K562 (cell line): ENCODE results near the gene IL7R. TPM values are rescaled to one million over a fixed set of nuclear protein-coding genes. Genes with fewer than 3 reads are reported as not detected.

Experiments
- ATAC-seq: fragments of 200-7000 bp; cut with Tn5 transposase; 3 replicates; pipeline ENCODE4 v1.9.1; 2020; ENCODE audit warnings: moderate library complexity
- BruUV-seq: library from RNA; stranded (reverse); fragments of 400-500 nt; replicated peaks from 2 replicates; lab custom pipeline; 2021; lab: Mats Ljungman, UMichigan
- CTCF ChIA-PET: fragments of 300-600 bp; formaldehyde crosslinking; extraction: SDS; loops from one replicate; lab custom pipeline; 2021; ENCODE audit warnings: low intra/inter-chr PET ratio; lab: Yijun Ruan, JAX
- POLR2A ChIA-PET: fragments of 300-600, 350-650 bp; sonication (Branson Sonifier 250); formaldehyde crosslinking; extraction: SDS; loops from one replicate; lab custom pipeline; 2021; ENCODE audit warnings: antibody characterized with exemption, inconsistent platforms; lab: Yijun Ruan, JAX
- DNase-seq, 4 experiments: peaks; one replicate each; pipeline versions ENCODE4 v3.0.0 to v3.0.0-alpha.2; 2011 to 2018; ENCODE audit warnings: low spot score in 3 of 4, mixed read lengths in 3 of 4; ENCODE audit errors: extremely low read depth in 1 of 4
- FAIRE-seq: peaks from 2 replicates; lab custom pipeline; 2011; peaks lifted over from hg19 to GRCh38; lab: Jason Lieb, UNC
- H2AFZ ChIP-seq: 2 replicates; pipeline ENCODE4 v1.6.0; 2011; ENCODE audit warnings: low read depth, low read length, control low read depth, inconsistent platforms
- H3K27ac ChIP-seq: fragments of 200-600 bp; 3 replicates; pipeline ENCODE4 v1.8.0; 2011; ENCODE audit warnings: low read depth, mild to moderate bottlenecking, control low read depth, inconsistent platforms, low read length, moderate library complexity, mixed read lengths; ENCODE audit errors: extremely low read depth
- H3K27me3 ChIP-seq, 2 experiments: fragments of 300-600 bp in 1 of 2; 2 replicates in 1 of 2; 3 replicates in 1 of 2; pipeline versions ENCODE4 v1.6.0 to v1.8.0; 2011; ENCODE audit warnings: inconsistent platforms in 2 of 2, low read length in 2 of 2, mild to moderate bottlenecking in 1 of 2, mixed read lengths in 1 of 2, moderate library complexity in 1 of 2; ENCODE audit not compliant: control insufficient read depth in 2 of 2, insufficient read depth in 2 of 2
- H3K36me3 ChIP-seq: fragments of 300-600 bp; 3 replicates; pipeline ENCODE4 v1.8.0; 2011; ENCODE audit warnings: mild to moderate bottlenecking, low read length, inconsistent platforms; ENCODE audit not compliant: control insufficient read depth, insufficient read depth
- H3K4me1 ChIP-seq, 2 experiments: fragments of 200-600 bp in 1 of 2; replicated peaks in 1 of 2; 2 replicates in 1 of 2; 3 replicates in 1 of 2; pipeline versions ENCODE4 v1.5.1 to v1.8.0; 2011; ENCODE audit warnings: inconsistent platforms in 2 of 2, low read length in 2 of 2, mild to moderate bottlenecking in 1 of 2, mixed read lengths in 1 of 2, moderate library complexity in 1 of 2; ENCODE audit not compliant: control insufficient read depth in 2 of 2, insufficient read depth in 2 of 2
- H3K4me2 ChIP-seq: 2 replicates; pipeline ENCODE4 v1.6.1; 2011; ENCODE audit warnings: low read length, control low read depth, inconsistent platforms, mixed read lengths; ENCODE audit not compliant: insufficient read depth
- H3K4me3 ChIP-seq: fragments of 200-600 bp; sonication (generic), shearing (Covaris generic); 2 replicates; pipeline ENCODE4 v1.5.1; 2016; ENCODE audit warnings: control low read depth, inconsistent platforms
- H3K79me2 ChIP-seq: fragments of 200-600 bp; 3 replicates; pipeline ENCODE4 v1.8.0; 2011; ENCODE audit warnings: low read length, inconsistent platforms; ENCODE audit not compliant: control insufficient read depth, insufficient read depth
- H3K9ac ChIP-seq, 2 experiments: 2 replicates each; pipeline versions ENCODE4 v1.6.0 to v1.6.1; 2011; ENCODE audit warnings: low read depth in 2 of 2, low read length in 2 of 2, control low read depth in 1 of 2, inconsistent platforms in 1 of 2, mild to moderate bottlenecking in 1 of 2, mixed read lengths in 1 of 2; ENCODE audit not compliant: insufficient read depth in 1 of 2
- H3K9me1 ChIP-seq: one replicate; pipeline ENCODE4 v1.6.0; 2011; ENCODE audit warnings: inconsistent platforms, mild to moderate bottlenecking, low read length, moderate library complexity; ENCODE audit not compliant: control insufficient read depth, insufficient read depth
- H3K9me3 ChIP-seq: replicated peaks from 2 replicates; pipeline ENCODE4 v1.5.1; 2011; ENCODE audit warnings: low read depth, low read length, inconsistent platforms; ENCODE audit not compliant: control insufficient read depth, insufficient read depth
- H4K20me1 ChIP-seq: replicated peaks from 2 replicates; pipeline ENCODE4 v1.6.1; 2011; ENCODE audit warnings: low read length, inconsistent platforms, mixed read lengths; ENCODE audit not compliant: control insufficient read depth, insufficient read depth
- BDP1 ChIP-seq: IDR thresholded peaks from 3 replicates; pipeline ENCODE4 v1.6.1; 2011; ENCODE audit not compliant: insufficient read length, insufficient read depth
- CCAR2 ChIP-seq: fragments of 200-400 bp; formaldehyde crosslinking; IDR thresholded peaks from 2 replicates; pipeline ENCODE4 v1.6.1; 2017; ENCODE audit warnings: mild to moderate bottlenecking, low read depth, low read length
- CXXC5 ChIP-seq: fragments of 250-450 bp; sonication (Bioruptor Pico); IDR thresholded peaks from 2 replicates; pipeline ENCODE4 v1.8.0; 2022; ENCODE audit warnings: inconsistent platforms, mild to moderate bottlenecking, moderate library complexity
- ELF2 ChIP-seq: fragments of 250-450 bp; sonication (Bioruptor Pico); IDR thresholded peaks from 2 replicates; pipeline ENCODE4 v1.5.0; 2021; ENCODE audit warnings: mild to moderate bottlenecking
- EWSR1 ChIP-seq: fragments of 450-650 bp; IDR thresholded peaks from 2 replicates; pipeline ENCODE4 v1.6.1; 2018; ENCODE audit warnings: borderline replicate concordance, mild to moderate bottlenecking, low read depth, moderate library complexity; ENCODE audit not compliant: partially characterized antibody
- KAT2B ChIP-seq: IDR thresholded peaks from one replicate; pipeline ENCODE4 v1.6.1; 2012; ENCODE audit warnings: low read depth, mild to moderate bottlenecking, control low read depth, inconsistent platforms, low read length, moderate library complexity
- PCBP1 ChIP-seq: fragments of 200-400 bp; formaldehyde crosslinking; IDR thresholded peaks from 2 replicates; pipeline ENCODE4 v1.6.1; 2018; ENCODE audit warnings: mild to moderate bottlenecking, low read depth, low read length; ENCODE audit not compliant: poor library complexity, severe bottlenecking
- POLR2AphosphoS5 ChIP-seq: IDR thresholded peaks from 2 replicates; pipeline ENCODE4 v1.6.1; 2011; ENCODE audit warnings: mild to moderate bottlenecking, low read depth, low read length, moderate library complexity; ENCODE audit not compliant: control insufficient read depth, insufficient read depth
- PYGO2 ChIP-seq: fragments of 450-650 bp; IDR thresholded peaks from 2 replicates; pipeline ENCODE4 v1.6.1; 2016; ENCODE audit warnings: mild to moderate bottlenecking, missing genetic modification characterization, moderate library complexity, missing compliant biosample characterization
- RNF2 ChIP-seq: sonication (generic); IDR thresholded peaks from 2 replicates; pipeline ENCODE4 v1.6.1; 2016
- RUNX1 ChIP-seq: sonication (generic); IDR thresholded peaks from 2 replicates; pipeline ENCODE4 v1.6.1; 2016; ENCODE audit warnings: antibody characterized with exemption, low read depth
- TEAD2 ChIP-seq: fragments of 450-650 bp; IDR thresholded peaks from 2 replicates; pipeline ENCODE4 v1.6.1; 2016; ENCODE audit warnings: missing genetic modification characterization, control low read depth, missing compliant biosample characterization
- TFAM ChIP-seq: fragments of 250-450 bp; sonication (Bioruptor Pico); conservative IDR thresholded peaks from 2 replicates; pipeline ENCODE4 v1.5.0; 2021; ENCODE audit warnings: mild to moderate bottlenecking, moderate library complexity
- THRAP3 ChIP-seq: fragments of 450-650 bp; IDR thresholded peaks from 2 replicates; pipeline ENCODE4 v1.6.1; 2016; ENCODE audit warnings: mild to moderate bottlenecking, inconsistent platforms, borderline replicate concordance
- ZNF23 ChIP-seq: fragments of 250-450 bp; sonication (Bioruptor Pico); IDR thresholded peaks from 2 replicates; pipeline ENCODE4 v1.4.0; 2020; ENCODE audit warnings: mild to moderate bottlenecking
- ZNF76 ChIP-seq: fragments of 250-450 bp; sonication (Bioruptor Pico); IDR thresholded peaks from 2 replicates; pipeline ENCODE4 v1.4.0; 2020; ENCODE audit warnings: mild to moderate bottlenecking, moderate library complexity, borderline replicate concordance
- ZZZ3 ChIP-seq: fragments of 450-650 bp; IDR thresholded peaks from 2 replicates; pipeline ENCODE4 v1.6.1; 2016; ENCODE audit warnings: antibody characterized with exemption, mild to moderate bottlenecking, moderate library complexity
- WGBS: fragments of 100-300 bp; shearing (Covaris generic); methylation state at CpG from one replicate; pipeline ENCODE4 v1.1.6; 2016; ENCODE audit warnings: low coverage, mixed read lengths; ENCODE audit not compliant: insufficient coverage; ENCODE audit errors: missing lambda C conversion rate; 5-methylcytosine and 5-hydroxymethylcytosine counted together
- in situ Hi-C: fragments of 300-500 bp; cut with MboI; formaldehyde crosslinking; loops from 4 replicates; pipeline ENCODE4 v1.15.0; 2018; ENCODE audit warnings: inconsistent platforms, mixed read lengths
- intact Hi-C: fragments of 100-400 bp; cut with micrococcal nuclease; formaldehyde crosslinking; loops from 2 replicates; pipeline ENCODE4 v1.14.2; 2022
- polyA plus RNA-seq, 8 experiments: library from polyadenylated mRNA; depleted of rRNA in 4 of 8; stranded (reverse) in 5 of 8; unstranded in 3 of 8; fragments of >200 nt; fragmentation: Nextera tagmentation in 2 of 8; fragmentation: Illumina TruSeq in 1 of 8; extraction: Ambion mirVana in 2 of 8; extraction: Trizol in 1 of 8; gene quantifications; 2 replicates each; pipeline versions ENCODE4 v1.2.1 to v1.2.3, GENCODE V29; 2011 to 2014; ENCODE audit warnings: inconsistent platforms in 1 of 8, missing spikeins in 1 of 8
- total RNA-seq, 7 experiments: library from RNA; depleted of rRNA in 6 of 7; stranded (reverse); fragments of >200 nt in 6 of 7; fragmentation: Illumina TruSeq in 2 of 7; extraction: Trizol in 2 of 7; gene quantifications; 2 replicates each; pipeline versions ENCODE4 v1.2.1 to v1.2.3, GENCODE V29; 2011 to 2021; ENCODE audit warnings: low replicate concordance in 1 of 7
- TF ChIP-seq, protein P1 (sequence below), 2 experiments: fragments of 200-800 bp in 1 of 2; sonication (Bioruptor generic) in 1 of 2; sonication (generic) in 1 of 2; formaldehyde crosslinking in 1 of 2; IDR thresholded peaks in 1 of 2; conservative IDR thresholded peaks in 1 of 2; 2 replicates each; pipeline versions ENCODE4 v1.5.0 to v1.6.1; 2016 to 2020; ENCODE audit warnings: missing compliant biosample characterization in 1 of 2, missing genetic modification characterization in 1 of 2, missing genetic modification reagents in 1 of 2
- TF ChIP-seq, protein P2 (sequence below): sonication (generic); formaldehyde crosslinking; IDR thresholded peaks from 2 replicates; pipeline ENCODE4 v1.9.0; 2022; ENCODE audit warnings: mild to moderate bottlenecking, missing genetic modification reagents
- TF ChIP-seq, protein P3 (sequence below): sonication (generic); formaldehyde crosslinking; IDR thresholded peaks from 2 replicates; pipeline ENCODE4 v1.8.0; 2023; ENCODE audit warnings: mild to moderate bottlenecking, missing genetic modification reagents

The IL7R gene
- total and polyA plus RNA-seq, 9 of the 15 experiments (the other 6 are each of a cell fraction or from before 2014, with no cell fraction given) = 0.04 to 0.98 (median 0.09) TPM; not detected in 3

DNA sequence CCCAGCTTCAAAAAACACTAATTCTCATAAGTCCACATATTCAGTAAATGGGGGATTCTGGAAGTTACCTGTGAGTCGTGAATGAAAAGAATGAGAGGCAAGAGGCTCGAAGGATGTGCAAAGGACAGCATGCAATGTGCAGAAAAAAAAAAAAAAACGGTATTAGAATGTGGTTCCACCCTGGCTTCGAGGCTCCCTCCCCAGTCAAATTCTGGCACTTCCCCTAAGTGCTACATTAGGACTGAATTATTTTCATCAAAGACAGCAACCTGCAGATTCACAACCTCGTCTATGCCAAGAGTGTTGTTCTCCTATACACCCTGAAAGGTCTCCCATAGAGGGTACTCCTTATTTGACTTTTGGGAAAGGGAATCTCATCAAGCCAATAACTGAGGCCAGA, 65.2 kb downstream of the IL7R start:
- in situ Hi-C loops = loop anchor here (5.0 kb wide), 2 partner anchors 830 to 1445 kb away; no protein-coding TSS in a partner anchor
- POLR2A ChIA-PET = no interaction called here

More for the DNA sequence above, 65.2 kb downstream of the IL7R start:
- Histone ChIP-seq H3K36me3 (no peaks in the 10 kb centered on the region), H3K9ac (no peak overlapping the region), H4K20me1 (no peaks in the 10 kb centered on the region), H3K27ac (no peak overlapping the region), H3K9me1 (no peaks in the 10 kb centered on the region), H3K4me3 (no peak overlapping the region), H3K4me2 (no peak overlapping the region), H3K27me3 (peaks cover 0 to 3% of the 10 kb centered on the region in 2 experiments; a peak in 1 of 5 replicates), H3K4me1 (no peaks in the 10 kb centered on the region), H3K9me3 (no peaks in the 10 kb centered on the region), H3K79me2 (no peaks in the 10 kb centered on the region), H2AFZ (no peak overlapping the region)
- intact Hi-C loops = loop anchor here (5.0 kb wide), 1 partner anchor 695 kb away; no protein-coding TSS in a partner anchor
- TF ChIP-seq, protein P1, sequence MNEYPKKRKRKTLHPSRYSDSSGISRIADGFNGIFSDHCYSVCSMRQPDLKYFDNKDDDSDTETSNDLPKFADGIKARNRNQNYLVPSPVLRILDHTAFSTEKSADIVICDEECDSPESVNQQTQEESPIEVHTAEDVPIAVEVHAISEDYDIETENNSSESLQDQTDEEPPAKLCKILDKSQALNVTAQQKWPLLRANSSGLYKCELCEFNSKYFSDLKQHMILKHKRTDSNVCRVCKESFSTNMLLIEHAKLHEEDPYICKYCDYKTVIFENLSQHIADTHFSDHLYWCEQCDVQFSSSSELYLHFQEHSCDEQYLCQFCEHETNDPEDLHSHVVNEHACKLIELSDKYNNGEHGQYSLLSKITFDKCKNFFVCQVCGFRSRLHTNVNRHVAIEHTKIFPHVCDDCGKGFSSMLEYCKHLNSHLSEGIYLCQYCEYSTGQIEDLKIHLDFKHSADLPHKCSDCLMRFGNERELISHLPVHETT (CRISPR knock-in tag; conservative IDR thresholded peaks at IDR 0.05 in 1 of 2, IDR thresholded peaks at IDR 0.05 in 1 of 2) = no peak
- no peak for TF ChIP-seq RNF2
- TF ChIP-seq EWSR1 = no peak
- no peak for TF ChIP-seq BDP1
- TF ChIP-seq KAT2B = no peak
- TF ChIP-seq ZNF76 (CRISPR knock-in tag) = no peak
- TF ChIP-seq CCAR2 = no peak
- TF ChIP-seq ZNF23 (CRISPR knock-in tag) = no peak
- TF ChIP-seq ELF2 (CRISPR knock-in tag) = no peak
- TF ChIP-seq POLR2AphosphoS5 = no peak
- TF ChIP-seq, protein P2, sequence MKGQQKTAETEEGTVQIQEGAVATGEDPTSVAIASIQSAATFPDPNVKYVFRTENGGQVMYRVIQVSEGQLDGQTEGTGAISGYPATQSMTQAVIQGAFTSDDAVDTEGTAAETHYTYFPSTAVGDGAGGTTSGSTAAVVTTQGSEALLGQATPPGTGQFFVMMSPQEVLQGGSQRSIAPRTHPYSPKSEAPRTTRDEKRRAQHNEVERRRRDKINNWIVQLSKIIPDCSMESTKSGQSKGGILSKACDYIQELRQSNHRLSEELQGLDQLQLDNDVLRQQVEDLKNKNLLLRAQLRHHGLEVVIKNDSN (CRISPR knock-in tag) = no peak
- TF ChIP-seq RUNX1 = no peak
- no peak for TF ChIP-seq THRAP3
- TF ChIP-seq TEAD2 (tag) = no peak
- no peak for TF ChIP-seq ZZZ3
- TF ChIP-seq, protein P3, sequence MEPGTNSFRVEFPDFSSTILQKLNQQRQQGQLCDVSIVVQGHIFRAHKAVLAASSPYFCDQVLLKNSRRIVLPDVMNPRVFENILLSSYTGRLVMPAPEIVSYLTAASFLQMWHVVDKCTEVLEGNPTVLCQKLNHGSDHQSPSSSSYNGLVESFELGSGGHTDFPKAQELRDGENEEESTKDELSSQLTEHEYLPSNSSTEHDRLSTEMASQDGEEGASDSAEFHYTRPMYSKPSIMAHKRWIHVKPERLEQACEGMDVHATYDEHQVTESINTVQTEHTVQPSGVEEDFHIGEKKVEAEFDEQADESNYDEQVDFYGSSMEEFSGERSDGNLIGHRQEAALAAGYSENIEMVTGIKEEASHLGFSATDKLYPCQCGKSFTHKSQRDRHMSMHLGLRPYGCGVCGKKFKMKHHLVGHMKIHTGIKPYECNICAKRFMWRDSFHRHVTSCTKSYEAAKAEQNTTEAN (CRISPR knock-in tag) = no peak
- no peak for TF ChIP-seq CXXC5 (CRISPR knock-in tag)
- no peak for TF ChIP-seq PYGO2 (tag)
- TF ChIP-seq PCBP1 = no peak
- TF ChIP-seq TFAM = no peak
- BruUV-seq = no TSS peak
- CTCF ChIA-PET = no interaction called here
- WGBS = 0% methylated on average over 5 of the region's 5 CpGs
- ATAC-seq = no peak
- no peak for DNase-seq
- no peak for FAIRE-seq
